ENCODE results near the gene PDLIM4.

The PDLIM4 gene

DNA sequence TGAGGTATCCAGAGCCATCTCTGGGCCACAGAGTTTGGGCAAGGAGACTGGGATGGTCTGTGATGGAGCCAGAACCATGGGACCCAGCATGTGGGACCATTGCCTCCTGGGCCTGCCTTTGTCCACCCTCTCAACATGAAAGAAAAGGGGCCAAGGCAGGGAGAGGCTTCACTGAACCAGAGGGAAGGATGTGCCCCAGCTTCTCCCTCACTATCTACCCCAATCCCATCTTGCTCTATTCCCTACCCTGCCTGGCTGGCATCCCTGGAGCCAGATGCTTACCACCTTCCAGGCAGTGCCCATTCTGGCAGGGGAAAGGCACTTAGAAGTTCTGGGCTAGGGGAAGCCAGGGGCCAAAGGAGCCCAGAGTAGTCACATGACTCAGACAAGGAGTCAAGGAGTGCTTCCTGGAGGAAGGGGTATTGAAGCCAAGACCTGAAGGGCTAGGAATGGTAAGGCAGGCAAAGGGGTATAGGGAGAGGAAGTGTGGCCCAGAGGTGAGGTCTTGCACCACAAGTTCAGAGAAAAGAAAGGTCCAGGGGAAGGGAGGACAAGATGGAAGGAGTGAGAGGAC lies 9.8 kb downstream of the PDLIM4 start:
- no peak for DNase-seq (ENCODE audit: low spot score)

DNA sequence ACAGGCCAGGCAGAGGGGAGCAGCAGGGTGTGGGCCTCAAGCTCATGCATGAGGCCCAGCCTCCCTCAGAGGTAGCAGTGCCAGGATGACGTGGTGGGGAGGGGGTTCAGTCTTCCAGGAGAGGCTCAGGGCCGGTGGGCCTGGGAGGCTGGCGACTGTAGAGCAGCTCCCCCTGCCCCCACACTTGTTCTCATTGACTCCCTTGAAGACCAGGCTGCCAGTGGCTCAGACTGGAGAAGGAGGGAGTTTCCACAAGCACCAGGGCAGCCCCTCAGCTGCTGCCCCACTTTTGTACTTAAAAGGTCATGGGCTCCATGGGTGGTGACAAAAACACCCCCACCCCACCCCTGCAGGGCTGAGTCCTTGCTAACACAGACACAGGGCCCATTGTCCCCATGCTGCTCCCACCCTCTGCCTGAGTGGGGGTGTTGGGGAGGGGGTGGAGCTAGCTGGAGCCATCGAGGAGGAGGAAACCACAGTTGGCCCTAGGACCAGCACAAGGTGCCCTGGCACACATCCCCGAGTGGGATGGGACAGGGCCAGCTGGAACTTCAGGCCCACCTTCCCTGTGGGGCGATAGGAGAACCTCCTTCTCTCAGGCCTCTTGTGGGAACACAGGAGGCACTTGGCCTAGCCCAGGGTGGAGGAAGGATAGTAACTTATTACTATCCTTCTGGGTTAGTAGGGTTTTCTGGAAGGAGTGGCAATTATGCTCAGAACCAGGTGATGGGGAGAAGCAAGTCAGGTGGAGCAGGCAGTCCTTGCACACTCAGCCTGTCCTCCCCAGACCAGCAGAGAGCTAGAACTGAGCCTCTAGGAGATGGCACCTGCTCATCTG lies 10.7 kb downstream of the PDLIM4 start:
- DNase-seq (ENCODE audit: low spot score), result no peak

DNA sequence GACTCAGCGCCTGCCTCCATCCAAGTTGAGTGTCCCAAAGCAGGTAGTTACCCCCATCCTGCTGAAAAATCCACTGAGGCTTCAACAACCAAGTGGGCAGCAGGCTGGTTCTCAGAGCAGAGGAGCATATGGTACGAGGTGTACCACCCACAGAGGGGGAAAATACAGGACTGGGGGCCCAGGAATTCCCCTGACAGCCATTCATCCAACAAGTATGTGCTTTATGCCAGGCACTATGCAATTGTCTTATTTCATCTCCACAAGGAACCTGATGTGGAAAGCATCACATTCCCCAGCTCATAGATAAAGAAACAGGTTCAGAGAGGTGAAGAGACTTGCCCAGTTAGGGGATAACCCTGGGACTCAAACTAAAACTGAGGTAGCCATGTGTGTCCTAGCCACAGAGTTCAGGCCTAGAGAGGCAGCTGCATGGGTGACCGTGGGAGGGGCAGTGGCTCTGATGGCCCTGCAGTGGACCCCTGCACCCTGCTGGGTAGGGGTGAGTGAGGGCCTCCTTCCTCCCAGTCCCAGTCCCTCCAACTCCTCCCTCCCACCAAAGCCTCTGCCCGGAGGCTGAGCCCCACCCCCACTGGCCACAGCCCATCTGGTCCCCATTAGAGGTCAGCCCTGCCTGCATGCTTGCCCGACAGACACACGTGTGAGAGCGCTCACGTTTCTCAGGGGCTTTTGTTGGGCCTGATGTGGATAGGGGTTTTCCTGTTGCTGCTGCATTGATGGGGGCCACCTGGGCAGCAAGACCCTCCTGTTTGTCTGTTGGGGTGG lies 11.5 kb downstream of the PDLIM4 start:
- peak; percentile 65 for DNase-seq (ENCODE audit: low spot score)

DNA sequence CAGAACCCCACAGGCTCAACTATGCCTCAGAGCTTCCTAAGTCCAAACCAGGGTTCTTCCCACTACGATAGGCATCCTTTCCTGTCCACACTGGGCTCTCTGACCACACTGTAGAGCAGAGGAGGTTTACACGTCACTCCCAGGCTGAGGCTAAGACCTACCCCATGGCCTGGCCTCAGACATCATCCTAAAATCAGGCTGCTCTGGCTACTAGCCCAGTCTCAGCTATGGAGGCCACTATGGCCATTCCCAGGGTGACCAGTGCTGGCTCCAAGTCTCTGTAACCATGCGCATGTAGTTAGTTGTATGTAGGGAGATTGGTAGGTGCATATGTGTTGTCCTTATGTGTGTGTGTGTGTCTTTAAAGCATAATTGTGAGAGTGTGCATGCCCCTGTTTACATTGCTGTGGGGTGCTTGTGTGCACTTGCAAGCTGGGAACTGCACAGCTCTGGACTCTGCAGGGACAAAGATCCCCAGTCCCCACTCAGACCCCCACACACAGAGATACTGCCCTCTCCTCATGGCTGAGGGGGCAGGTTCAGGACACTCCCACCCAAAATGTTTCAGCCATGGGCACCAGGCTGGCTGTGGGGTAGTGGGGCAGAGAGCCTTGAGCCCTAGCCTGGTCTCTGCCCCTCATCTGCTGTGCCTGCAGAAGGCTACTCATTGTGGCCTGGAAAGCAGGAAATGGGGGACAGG lies 12.3 kb downstream of the PDLIM4 start:
- DNase-seq (ENCODE audit: low spot score), result no peak

DNA sequence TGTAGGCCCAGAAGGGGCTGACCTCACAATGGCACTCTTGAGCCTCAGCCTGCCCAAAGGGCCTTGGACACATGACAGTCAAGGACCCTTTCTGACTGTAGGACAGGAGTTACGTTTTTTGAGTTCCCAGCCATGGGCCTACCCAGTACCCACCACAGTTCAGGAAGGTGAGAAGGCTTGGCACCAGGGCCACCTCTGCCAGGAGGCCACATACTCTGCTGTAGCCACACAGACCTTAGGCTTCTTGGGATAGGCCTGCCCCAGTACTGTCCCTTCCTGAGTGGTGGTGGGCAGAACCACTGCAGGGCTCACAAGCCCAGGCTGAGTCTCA lies 12.8 kb downstream of the PDLIM4 start:
- DNase-seq (ENCODE audit: low spot score), result no peak

DNA sequence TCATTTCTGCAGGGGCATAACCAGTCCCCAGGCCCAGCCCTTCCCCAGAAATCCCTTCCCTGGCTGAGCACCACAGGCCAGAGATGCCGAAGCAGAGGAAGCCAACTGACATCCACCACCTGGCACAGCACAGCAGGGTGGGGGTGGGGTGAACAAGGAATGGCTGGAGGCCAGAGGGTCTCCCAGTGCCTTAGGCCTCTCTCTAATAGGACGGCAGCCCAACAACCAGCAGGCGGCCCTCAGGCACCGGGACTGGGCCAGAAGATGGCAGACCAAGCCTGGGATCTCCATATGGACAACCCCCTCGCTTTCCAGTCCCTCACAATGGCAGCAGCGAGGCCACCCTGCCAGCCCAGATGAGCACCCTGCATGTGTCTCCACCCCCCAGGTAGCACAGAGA lies 13.2 kb downstream of the PDLIM4 start:
- no peak for DNase-seq (ENCODE audit: low spot score)

DNA sequence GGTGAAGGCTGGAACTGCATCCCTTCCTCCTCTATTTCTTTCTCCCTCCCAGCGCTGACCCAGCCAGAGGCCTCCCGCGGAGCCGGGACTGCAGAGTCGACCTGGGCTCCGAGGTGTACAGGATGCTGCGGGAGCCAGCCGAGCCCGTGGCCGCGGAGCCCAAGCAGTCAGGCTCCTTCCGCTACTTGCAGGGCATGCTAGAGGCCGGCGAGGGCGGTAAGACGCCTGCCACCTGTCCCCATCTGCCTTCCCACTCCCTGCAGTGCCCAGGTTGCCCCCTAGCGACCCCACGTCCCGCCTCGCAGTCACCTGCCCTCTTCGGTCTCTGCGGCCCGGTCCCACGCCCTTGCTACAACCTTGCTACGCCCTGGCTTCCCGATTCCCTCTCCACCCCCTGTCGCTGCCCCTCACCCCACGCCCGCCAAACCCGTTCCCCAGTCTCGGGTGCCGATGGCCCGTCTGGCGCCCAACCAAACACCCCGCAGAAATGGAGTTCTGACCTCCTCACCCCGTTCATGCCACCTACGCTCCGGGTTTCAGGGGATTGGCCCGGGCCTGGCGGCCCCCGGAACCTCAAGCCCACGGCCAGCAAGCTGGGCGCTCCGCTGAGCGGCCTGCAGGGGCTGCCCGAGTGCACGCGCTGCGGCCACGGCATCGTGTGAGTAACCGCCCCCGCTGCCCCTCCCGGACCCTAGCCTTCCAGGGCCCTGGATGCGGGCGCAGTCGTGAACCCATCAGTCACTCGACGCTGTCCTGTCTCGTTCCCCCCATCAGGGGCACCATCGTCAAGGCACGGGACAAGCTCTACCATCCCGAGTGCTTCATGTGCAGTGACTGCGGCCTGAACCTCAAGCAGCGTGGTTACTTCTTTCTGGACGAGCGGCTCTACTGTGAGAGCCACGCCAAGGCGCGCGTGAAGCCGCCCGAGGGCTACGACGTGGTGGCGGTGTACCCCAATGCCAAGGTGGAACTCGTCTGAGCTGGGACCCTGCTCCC lies 14.1 kb downstream of the PDLIM4 start:
- no peak for DNase-seq (ENCODE audit: low spot score)

DNA sequence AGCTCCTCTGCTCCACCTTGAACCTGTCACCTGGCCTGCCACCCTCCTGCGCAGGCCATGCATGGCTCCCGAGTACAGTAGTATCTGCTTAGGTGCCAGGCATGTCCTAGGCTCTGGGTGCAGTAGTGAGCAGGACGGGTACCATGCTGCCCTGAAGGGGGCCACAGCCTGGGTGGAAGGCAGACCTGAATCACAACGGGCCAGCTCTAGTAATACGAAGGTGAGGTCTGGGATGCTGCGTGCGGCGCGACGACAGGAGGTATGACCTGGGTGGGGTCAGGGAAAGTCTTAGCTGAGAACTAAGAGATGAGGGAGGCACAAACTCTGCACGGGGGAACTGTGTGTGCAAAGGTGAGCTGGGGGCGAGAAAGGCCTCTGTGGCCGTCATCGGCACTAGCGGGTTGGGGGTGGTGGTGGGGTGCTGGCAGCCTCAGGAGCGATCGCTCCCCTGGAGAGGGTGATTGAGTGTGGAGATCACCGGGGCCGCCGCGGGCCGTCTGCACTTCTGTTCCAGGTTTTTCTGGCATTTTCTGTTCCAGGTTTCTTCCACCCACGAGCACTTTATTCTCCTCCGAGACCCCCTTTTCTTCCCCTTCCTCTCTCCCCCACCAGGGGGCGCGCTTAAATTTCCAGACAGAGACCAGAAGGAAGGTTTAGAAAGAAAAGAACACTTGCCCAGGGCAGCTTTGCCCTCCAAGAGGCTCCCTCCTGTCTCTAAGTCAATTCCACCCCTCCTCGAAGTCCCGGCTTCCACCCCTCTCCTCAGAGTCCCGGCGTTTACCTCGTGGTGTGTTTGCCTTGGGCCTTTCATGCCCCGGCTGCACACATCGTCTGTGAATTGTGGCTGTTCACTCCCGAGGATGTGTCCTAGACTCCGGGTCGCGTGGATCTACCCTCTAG lies 15.1 kb downstream of the PDLIM4 start:
- DNase-seq (ENCODE audit: low spot score), result peak; percentile 75

DNA sequence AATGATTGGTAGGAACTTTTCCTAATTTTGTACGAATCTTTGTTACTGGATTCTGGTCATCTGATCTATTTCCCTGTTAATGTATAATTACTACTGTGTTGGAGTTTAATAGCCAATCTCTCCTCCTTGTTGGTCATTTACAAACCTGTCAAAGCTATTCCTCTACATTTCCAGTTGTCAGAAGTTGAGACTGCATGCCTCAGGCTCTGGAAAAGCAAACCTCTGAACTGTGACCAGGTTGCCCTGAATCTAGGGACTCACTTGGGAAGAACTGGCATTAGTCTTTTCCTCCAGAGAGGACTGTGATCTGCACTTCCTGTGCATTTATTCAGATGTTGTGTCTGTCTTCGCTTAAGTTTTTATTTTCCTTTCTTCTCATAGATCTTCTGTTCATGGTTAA lies 16.1 kb downstream of the PDLIM4 start:
- DNase-seq (ENCODE audit: low spot score), result no peak

DNA sequence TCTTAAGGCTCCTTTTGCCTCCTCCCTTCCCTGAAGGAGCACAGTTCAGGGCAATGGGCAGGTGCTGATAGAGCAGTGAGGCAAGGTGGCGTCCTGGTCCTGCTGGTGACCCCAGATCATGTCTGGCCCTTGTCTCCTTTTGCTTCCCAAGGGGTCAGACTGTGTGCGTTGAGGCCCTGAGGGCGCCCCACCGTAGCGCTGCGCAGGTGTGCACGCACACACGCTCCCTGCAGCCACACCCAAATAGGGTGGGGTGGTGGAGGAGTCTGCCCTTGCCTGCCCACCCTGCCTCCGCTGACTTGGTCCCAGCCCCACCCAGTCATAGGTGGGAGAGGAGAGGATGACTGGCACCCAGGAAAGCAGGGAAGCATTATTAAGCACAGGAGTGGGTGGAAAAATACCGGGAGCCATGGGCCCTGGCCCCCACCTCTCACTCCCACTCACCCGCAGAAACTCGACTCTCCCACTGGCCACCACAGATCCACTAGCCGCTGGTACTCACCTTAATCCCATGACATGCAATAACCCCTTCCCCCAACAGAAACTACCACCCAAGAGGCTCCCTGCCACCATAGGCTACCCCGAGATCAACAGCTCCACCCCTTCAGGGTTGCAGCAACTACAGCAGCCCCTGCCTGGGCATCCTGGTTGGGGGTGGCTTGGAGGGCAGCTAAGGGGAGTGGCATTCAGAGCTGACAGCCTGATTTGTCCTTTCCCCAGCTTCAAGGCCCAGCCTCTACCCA lies 16.7 kb downstream of the PDLIM4 start:
- DNase-seq (ENCODE audit: low spot score), result no peak

DNA sequence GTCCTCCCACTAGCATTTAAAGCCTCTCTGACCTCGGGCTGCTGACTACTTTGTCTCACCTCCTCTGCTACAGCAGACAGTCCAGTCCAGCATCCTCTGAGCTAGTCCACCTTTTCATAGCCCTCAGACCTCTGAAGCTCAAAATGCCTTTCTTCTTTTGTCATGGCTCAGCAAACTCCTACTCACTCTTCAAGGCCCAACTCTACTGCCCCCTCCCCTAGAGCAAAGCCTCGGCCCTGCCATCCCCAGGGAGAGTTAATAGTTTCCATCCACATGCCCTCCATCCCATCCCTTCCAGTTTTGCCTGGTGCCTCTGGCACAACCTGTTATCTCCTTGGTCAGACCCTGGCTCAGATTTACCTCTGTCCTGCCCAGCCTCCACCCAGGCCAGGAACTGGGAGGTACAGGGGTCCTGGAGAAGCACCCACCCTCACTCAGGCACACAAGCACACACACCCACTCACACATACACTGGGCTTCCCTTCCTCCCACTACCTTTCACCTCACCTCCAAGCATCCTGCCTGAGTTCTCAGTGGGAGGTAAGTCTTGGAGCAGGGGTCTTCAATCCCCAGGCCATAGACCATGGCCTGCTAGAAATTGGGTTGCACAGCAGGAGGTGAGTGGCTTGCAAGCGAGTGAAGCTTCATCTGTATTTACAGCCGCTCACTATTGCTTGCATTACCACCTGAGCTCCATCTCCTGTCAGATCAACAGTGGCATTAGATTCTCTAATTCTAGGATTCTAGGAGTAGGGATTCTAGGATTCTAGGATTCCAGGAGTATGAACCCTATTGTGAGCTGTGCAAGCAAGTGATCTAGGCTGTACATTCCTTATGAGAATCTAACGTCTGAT lies 18.1 kb downstream of the PDLIM4 start:
- DNase-seq (ENCODE audit: low spot score), result no peak

DNA sequence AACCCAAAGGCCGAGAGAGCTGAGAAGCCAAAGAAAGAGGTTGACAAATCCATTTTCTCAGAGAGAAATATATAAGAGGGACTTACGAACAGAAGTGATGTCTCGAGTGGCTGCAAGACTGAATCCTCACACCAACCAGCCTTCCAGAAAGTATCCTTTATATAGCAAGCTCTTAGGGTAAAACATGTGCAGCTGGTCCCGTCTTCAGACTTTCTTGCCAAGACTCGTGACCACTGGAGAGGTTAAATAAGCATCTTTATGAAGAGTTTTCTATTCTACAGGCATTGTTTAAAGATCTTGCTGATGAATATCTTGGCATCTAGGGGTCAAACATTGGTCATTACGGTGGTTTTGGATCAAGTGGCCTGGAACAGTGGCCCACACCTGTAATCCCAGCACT lies 19.8 kb downstream of the PDLIM4 start:
- no peak for DNase-seq (ENCODE audit: low spot score)

DNA sequence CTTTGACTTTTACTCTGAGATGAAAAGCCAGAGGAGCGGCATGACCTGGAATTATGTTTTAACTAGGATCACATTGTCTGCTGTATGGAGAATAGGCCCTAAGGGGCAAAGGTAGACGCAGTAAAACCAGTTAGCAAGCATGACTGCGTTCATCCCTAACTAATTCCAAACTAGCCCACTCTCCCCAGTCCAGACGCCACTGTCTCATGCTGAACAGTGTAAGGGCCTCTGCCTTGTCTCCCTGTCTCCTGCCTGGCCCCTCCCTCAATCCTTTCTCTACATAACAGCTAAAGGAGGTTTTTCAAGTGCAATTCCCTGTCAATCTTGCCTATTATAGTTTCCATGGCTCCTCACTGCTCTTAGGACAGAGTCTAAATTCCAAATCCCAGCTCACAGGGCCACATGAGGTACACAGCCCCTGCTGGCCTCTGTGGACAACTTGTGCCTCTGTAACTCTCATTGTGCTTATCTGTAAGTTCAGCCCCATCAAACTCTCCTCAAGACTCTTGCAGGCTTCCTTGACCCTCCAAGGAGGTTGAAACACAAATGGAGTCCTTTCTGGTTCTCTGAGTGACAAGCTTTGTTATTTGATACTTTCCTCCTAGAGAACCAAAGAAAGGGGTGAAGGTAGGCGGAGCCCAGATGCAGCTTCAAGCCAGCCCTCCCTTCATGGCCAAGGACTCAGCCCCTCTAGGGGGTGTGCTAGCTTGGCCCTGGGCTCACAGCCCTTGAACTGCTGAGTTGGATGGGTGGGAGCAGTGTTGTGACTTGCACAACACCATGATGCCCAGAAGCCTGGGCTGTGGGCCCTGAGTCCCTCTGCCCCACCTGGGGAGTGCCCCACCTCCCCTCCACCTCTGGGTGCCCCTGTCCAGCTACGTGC lies 20.7 kb downstream of the PDLIM4 start:
- DNase-seq (ENCODE audit: low spot score), result no peak

DNA sequence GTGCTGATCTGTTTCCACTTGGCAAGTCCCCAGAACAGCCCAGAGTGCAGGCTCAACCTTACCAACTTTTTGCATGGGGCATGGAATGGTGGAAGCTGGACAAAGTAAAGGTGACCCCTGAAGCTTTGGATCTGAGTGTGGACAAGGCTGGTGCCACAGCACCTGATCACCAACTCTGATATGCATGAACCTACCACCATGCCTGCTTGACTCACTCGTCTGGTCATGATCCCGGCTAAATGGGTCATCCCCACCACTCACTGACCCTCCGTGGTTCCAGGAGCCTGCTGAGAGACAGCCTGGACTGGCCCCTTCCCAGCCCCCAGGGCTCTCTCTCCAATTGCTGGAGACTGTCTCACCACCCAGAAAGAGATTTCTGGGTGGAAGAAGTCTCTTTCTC lies 22.3 kb downstream of the PDLIM4 start:
- no peak for DNase-seq (ENCODE audit: low spot score)

DNA sequence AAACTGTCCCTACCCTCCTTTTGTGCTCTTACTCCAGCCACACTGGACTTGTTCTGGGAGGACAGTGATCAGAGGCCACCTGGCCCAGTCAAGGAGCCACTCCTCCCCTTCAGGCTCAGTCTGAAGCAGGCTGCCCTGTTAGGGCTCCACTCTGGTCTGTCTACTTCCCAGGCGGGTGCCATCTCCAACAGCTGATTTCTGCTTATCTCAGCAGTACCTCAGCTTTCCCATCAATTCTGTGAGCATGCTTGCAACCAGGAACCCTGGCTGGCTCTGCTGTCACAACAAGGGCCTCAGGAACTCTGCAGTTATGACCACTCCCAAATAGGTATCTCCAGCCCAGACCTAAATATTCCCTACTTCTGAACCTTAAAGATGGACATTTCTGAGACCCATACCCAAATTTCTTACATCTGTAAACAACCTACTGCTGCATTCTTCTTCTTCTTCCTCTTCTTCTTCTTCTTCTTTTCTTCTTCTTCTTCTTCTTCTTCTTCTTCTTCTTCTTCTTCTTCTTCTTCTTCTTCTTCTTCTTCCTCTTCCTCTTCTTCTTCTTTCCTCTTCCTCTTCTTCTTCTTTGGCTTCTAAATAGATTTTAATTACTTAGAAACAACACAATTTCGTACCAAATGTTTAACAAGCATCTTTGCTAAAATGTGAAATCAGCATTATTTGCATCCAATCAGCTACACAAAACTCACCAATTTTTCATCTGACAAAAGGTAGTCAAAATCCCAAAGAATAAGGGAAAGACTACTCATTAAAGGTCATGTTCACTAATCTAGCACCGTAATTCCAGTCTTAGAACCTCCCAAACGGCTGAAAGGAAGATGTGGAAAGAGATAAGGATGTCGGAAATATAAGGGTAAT lies 23.1 kb downstream of the PDLIM4 start:
- no peak for DNase-seq (ENCODE audit: low spot score)

DNA sequence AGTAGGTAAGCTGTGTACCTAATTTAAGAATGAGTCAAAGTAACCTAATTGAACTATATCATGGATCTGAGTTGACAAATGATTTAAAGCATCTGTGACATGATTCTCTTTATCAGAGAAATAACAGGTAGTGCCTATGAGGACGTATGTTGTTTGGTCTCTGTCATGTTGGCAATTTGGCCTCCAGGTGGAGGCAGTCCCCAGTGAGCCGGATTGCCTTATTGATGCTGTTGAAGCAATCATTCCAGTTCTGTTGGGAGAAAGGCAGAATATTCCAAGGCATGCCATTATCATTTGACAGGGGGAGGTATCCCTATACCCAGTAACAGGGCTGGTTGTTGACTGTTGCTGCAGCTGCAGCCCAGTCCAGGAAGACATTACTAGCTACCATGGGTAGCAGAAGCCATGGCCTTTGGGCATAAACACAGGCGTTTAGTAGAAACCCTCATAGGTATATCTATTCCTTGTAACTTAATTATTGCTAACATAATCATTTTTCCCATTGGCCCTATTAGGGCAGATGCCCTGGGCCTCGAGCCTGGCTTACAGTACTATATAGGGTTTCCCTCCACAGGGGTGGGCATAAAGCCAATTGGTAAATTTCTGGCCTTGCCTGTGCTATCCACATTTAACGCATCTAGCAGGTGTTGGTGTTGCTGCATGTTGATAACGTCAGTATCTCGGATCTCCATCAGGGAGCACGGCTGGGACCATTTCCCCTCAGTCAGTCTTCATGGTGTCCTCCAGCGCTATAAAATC lies 24.5 kb downstream of the PDLIM4 start:
- no peak for DNase-seq (ENCODE audit: low spot score)

Measured in AG08396 (cell line).